H1 (cell line): ENCODE results near the gene PSD. TPM values are rescaled to one million over a fixed set of nuclear protein-coding genes. Genes with fewer than 3 reads are reported as not detected.
A peak's percentile ranks its signal among the peaks of the same experiment; 100 is the strongest.

Source experiments
- CTCF ChIA-PET: fragments of 300-600 bp; sonication (Branson Sonifier 250); formaldehyde crosslinking; loops from one replicate; lab custom pipeline; 2021; ENCODE audit not compliant: partially characterized antibody; lab: Charles Lee
- POLR2A ChIA-PET: fragments of 300-600 bp; sonication (Branson Sonifier 250); formaldehyde crosslinking; loops from one replicate; lab custom pipeline; 2021; ENCODE audit warnings: inconsistent platforms; ENCODE audit not compliant: partially characterized antibody; lab: Charles Lee
- DNase-seq, 2 experiments: peaks; one replicate each; pipeline versions ENCODE4 v3.0.0 to v3.0.0-alpha.2; 2010 to 2022; ENCODE audit warnings: low spot score in 2 of 2, low read depth in 1 of 2, mixed read lengths in 1 of 2
- FAIRE-seq: peaks from 2 replicates; lab custom pipeline; 2011; peaks lifted over from hg19 to GRCh38; lab: Jason Lieb, UNC
- H2AFZ ChIP-seq: 2 replicates; pipeline ENCODE4 v1.8.1; 2012; ENCODE audit warnings: low read length, inconsistent platforms
- H2AK5ac ChIP-seq: 2 replicates; pipeline ENCODE4 v1.6.1; 2013; ENCODE audit warnings: low read depth, low read length
- H2BK120ac ChIP-seq: replicated peaks from 2 replicates; pipeline ENCODE3; 2013; ENCODE audit warnings: low read depth, low read length, inconsistent platforms
- H2BK12ac ChIP-seq: 2 replicates; pipeline ENCODE4 v1.6.1; 2013; ENCODE audit warnings: low read depth, low read length
- H2BK15ac ChIP-seq: 2 replicates; pipeline ENCODE4 v1.6.1; 2013; ENCODE audit warnings: low read length
- H2BK20ac ChIP-seq: 2 replicates; pipeline ENCODE4 v1.6.1; 2013; ENCODE audit warnings: low read length
- H2BK5ac ChIP-seq: 2 replicates; pipeline ENCODE4 v1.6.1; 2013; ENCODE audit warnings: low read depth, low read length
- H3K14ac ChIP-seq: 2 replicates; pipeline ENCODE4 v1.6.1; 2013; ENCODE audit warnings: inconsistent platforms; ENCODE audit not compliant: insufficient read length
- H3K18ac ChIP-seq: 2 replicates; pipeline ENCODE4 v1.6.1; 2013; ENCODE audit warnings: low read length; ENCODE audit errors: extremely low read depth
- H3K23ac ChIP-seq: 2 replicates; pipeline ENCODE4 v1.6.1; 2013; ENCODE audit warnings: inconsistent platforms; ENCODE audit not compliant: insufficient read length
- H3K23me2 ChIP-seq: 2 replicates; pipeline ENCODE4 v1.6.1; 2013; ENCODE audit warnings: low read depth, low read length
- H3K27ac ChIP-seq: 2 replicates; pipeline ENCODE4 v1.6.1; 2011; ENCODE audit warnings: low read depth, low read length, inconsistent platforms
- H3K27me3 ChIP-seq, 4 experiments: replicated peaks in 1 of 4; 1 replicate in 1 of 4; 2 replicates in 3 of 4; pipeline versions ENCODE4 v1.6.1 to v1.8.1; 2011 to 2013; ENCODE audit warnings: low read length in 3 of 4, mild to moderate bottlenecking in 3 of 4, inconsistent platforms in 2 of 4, mixed read lengths in 2 of 4, moderate library complexity in 1 of 4; ENCODE audit not compliant: control insufficient read depth in 3 of 4, insufficient read depth in 3 of 4; ENCODE audit errors: extremely low read depth in 1 of 4
- H3K36me3 ChIP-seq, 4 experiments: 2 replicates each; pipeline versions ENCODE4 v1.6.1 to v1.8.1; 2011 to 2013; ENCODE audit warnings: mild to moderate bottlenecking in 4 of 4, low read length in 3 of 4, moderate library complexity in 2 of 4, control low read depth in 1 of 4, inconsistent platforms in 1 of 4; ENCODE audit not compliant: insufficient read depth in 4 of 4, control insufficient read depth in 2 of 4
- H3K4ac ChIP-seq: replicated peaks from 2 replicates; pipeline ENCODE3; 2013; ENCODE audit warnings: low read length, low read depth, mixed read lengths, inconsistent platforms; ENCODE audit not compliant: insufficient read length
- H3K4me1 ChIP-seq, 4 experiments: replicated peaks in 1 of 4; 1 replicate in 1 of 4; 2 replicates in 3 of 4; pipeline versions ENCODE4 v1.6.1 to v1.8.1; 2011 to 2013; ENCODE audit warnings: low read length in 3 of 4, inconsistent platforms in 2 of 4, mixed read lengths in 1 of 4; ENCODE audit not compliant: insufficient read depth in 4 of 4, control insufficient read depth in 3 of 4
- H3K4me2 ChIP-seq, 2 experiments: 2 replicates each; pipeline versions ENCODE4 v1.6.1 to v1.8.1; 2011 to 2013; ENCODE audit warnings: low read depth in 2 of 2, low read length in 2 of 2, control low read depth in 1 of 2, inconsistent platforms in 1 of 2, mild to moderate bottlenecking in 1 of 2; ENCODE audit not compliant: insufficient read depth in 1 of 2
- H3K4me3 ChIP-seq, 4 experiments: fragments of 200-600, 300-600 bp in 1 of 4; sonication (generic), shearing (Covaris generic), sonication (Bioruptor Twin) in 1 of 4; 2 replicates each; pipeline versions ENCODE4 v1.5.1 to v1.8.1; 2011 to 2016; ENCODE audit warnings: low read length in 4 of 4, low read depth in 3 of 4, control low read depth in 2 of 4, inconsistent platforms in 2 of 4, mild to moderate bottlenecking in 2 of 4, mixed read lengths in 1 of 4, moderate library complexity in 1 of 4; ENCODE audit not compliant: insufficient read depth in 2 of 4; ENCODE audit errors: extremely low read depth in 1 of 4
- H3K56ac ChIP-seq: replicated peaks from 2 replicates; pipeline ENCODE3; 2013; ENCODE audit warnings: low read depth, mild to moderate bottlenecking, mixed read lengths, low read length, inconsistent platforms; ENCODE audit not compliant: insufficient read length
- H3K79me1 ChIP-seq: 2 replicates; pipeline ENCODE4 v1.6.1; 2013; ENCODE audit warnings: low read depth, low read length, control low read depth
- H3K79me2 ChIP-seq, 2 experiments: 2 replicates each; pipeline versions ENCODE4 v1.6.1 to v1.8.1; 2012 to 2013; ENCODE audit warnings: low read length in 2 of 2, mild to moderate bottlenecking in 2 of 2, inconsistent platforms in 1 of 2; ENCODE audit not compliant: insufficient read depth in 2 of 2, control insufficient read depth in 1 of 2
- H3K9ac ChIP-seq, 4 experiments: replicated peaks in 1 of 4; 1 replicate in 1 of 4; 2 replicates in 3 of 4; pipeline versions ENCODE4 v1.6.1 to v1.8.1; 2011 to 2013; ENCODE audit warnings: low read depth in 3 of 4, low read length in 3 of 4, control low read depth in 2 of 4, mild to moderate bottlenecking in 2 of 4, moderate library complexity in 2 of 4, inconsistent platforms in 1 of 4; ENCODE audit errors: extremely low read depth in 1 of 4
- H3K9me3 ChIP-seq, 2 experiments: 2 replicates each; pipeline versions ENCODE4 v1.6.1 to v1.8.1; 2012 to 2013; ENCODE audit warnings: mild to moderate bottlenecking in 2 of 2, moderate library complexity in 2 of 2, control low read depth in 1 of 2, inconsistent platforms in 1 of 2, low read depth in 1 of 2, low read length in 1 of 2, mixed read lengths in 1 of 2; ENCODE audit not compliant: insufficient read depth in 2 of 2
- H4K20me1 ChIP-seq, 2 experiments: replicated peaks in 1 of 2; 2 replicates each; pipeline versions ENCODE3 to v1.8.1; 2011 to 2013; ENCODE audit warnings: inconsistent platforms in 2 of 2, low read length in 2 of 2, mild to moderate bottlenecking in 1 of 2; ENCODE audit not compliant: insufficient read depth in 2 of 2, control insufficient read depth in 1 of 2
- H4K5ac ChIP-seq: 2 replicates; pipeline ENCODE4 v1.6.1; 2013; ENCODE audit warnings: low read length, low read depth, mixed read lengths, inconsistent platforms; ENCODE audit not compliant: insufficient read length
- H4K8ac ChIP-seq: 2 replicates; pipeline ENCODE4 v1.8.0; 2013; ENCODE audit warnings: mild to moderate bottlenecking, moderate library complexity, low read length, inconsistent platforms; ENCODE audit not compliant: insufficient read depth; ENCODE audit errors: extremely low read depth
- H4K91ac ChIP-seq: replicated peaks from 2 replicates; pipeline ENCODE3; 2013; ENCODE audit warnings: low read length, mixed read lengths, inconsistent platforms; ENCODE audit not compliant: insufficient read length
- RAD21 ChIP-seq, 2 experiments: IDR thresholded peaks in 1 of 2; conservative IDR thresholded peaks in 1 of 2; 2 replicates each; pipeline ENCODE4 v1.6.1; 2011; ENCODE audit warnings: low read depth in 2 of 2, low read length in 2 of 2, improper control_type of control experiment in 1 of 2, inconsistent platforms in 1 of 2, mild to moderate bottlenecking in 1 of 2, moderate library complexity in 1 of 2
- RXRA ChIP-seq: IDR thresholded peaks from 2 replicates; pipeline ENCODE4 v1.6.1; 2011; ENCODE audit warnings: low read depth, mild to moderate bottlenecking, low read length, moderate library complexity; ENCODE audit not compliant: insufficient read depth
- SRF ChIP-seq: IDR thresholded peaks from 2 replicates; pipeline ENCODE4 v1.6.1; 2011; ENCODE audit warnings: mild to moderate bottlenecking, low read depth, low read length, moderate library complexity
- TBP ChIP-seq: IDR thresholded peaks from 2 replicates; pipeline ENCODE4 v1.6.1; 2011; ENCODE audit warnings: low read depth, low read length, improper control_type of control experiment
- WGBS, 2 experiments: shearing (Covaris generic) in 1 of 2; methylation state at CpG; one replicate each; pipeline versions ENCODE4 v1.1.6 to v1.1.7; 2013 to 2015; ENCODE audit warnings: low lambda C conversion rate in 2 of 2, mixed read lengths in 2 of 2, inconsistent platforms in 1 of 2, low coverage in 1 of 2, missing lambda C conversion rate in 1 of 2; ENCODE audit not compliant: insufficient replicate concordance in 2 of 2, insufficient coverage in 1 of 2, insufficient read length in 1 of 2; ENCODE audit errors: extremely low coverage in 1 of 2, missing lambda C conversion rate in 1 of 2; 5-methylcytosine and 5-hydroxymethylcytosine counted together
- polyA plus RNA-seq, 7 experiments: library from polyadenylated mRNA; depleted of rRNA in 3 of 7; stranded (reverse) in 5 of 7; unstranded in 2 of 7; fragments of >200 nt in 5 of 7; fragments of 200-250 nt in 2 of 7; gene quantifications; 1 replicate in 5 of 7; 2 replicates in 1 of 7; 4 replicates in 1 of 7; pipeline versions ENCODE4 v1.2.1 to v1.2.3, GENCODE V29; 2011 to 2013; ENCODE audit warnings: missing spikeins in 2 of 7, mixed read lengths in 2 of 7
- total RNA-seq: library from RNA; stranded (reverse); fragmentation: NEBNext Ultra II Directional; extraction: Animal tissue kit (Norgen Biotek cat#: 25700); gene quantifications from 2 replicates; pipeline ENCODE4 v1.2.1, GENCODE V29; 2021

PSD gene
- total and polyA plus RNA-seq, 2 of the 8 experiments (the other 6 are each of a cell fraction or from before 2014, with no cell fraction given), result 5.4 to 6.0 TPM

DNA sequence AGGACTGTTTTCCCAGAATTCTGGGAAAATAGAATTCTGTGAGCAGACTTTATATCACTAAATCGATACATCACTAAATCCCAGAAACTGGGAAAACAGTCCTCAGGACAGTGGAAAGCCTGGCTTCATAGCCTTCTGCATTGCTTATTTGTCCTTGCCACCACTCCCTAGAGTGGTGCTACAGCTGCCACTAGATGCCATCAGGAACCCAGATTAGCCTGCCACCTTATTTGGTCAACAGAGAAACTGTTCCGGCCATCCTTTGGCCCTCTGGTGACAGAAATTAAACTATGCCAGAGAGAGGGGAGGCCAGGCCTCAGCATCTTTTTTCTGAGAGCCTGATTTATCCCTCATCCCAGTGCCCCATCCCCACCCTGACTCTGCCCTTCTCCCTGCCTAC, 42.7 kb downstream of the PSD start:
- no peak overlapping the region for H3K4me3 ChIP-seq
- H2AK5ac ChIP-seq, result no peak overlapping the region
- no peak overlapping the region for H3K27ac ChIP-seq
- POLR2A ChIA-PET, result interaction anchor here (1.2 kb wide), 1 partner anchor 224 kb away, joined by 3 read pairs; no protein-coding TSS in a partner anchor
- no peak overlapping the region for H3K23ac ChIP-seq
- no peaks in the 10 kb centered on the region for H3K79me2 ChIP-seq
- no peak overlapping the region for H2BK15ac ChIP-seq
- no peaks in the 10 kb centered on the region for H3K4me1 ChIP-seq
- 94% methylated on average over 2 of the region's 2 CpGs; no CpG with 5 or more reads in 1 of the 2 experiments for WGBS, 2 experiments
- H3K9ac ChIP-seq, result no peak overlapping the region
- H3K79me1 ChIP-seq, result no peaks in the 10 kb centered on the region
- H2AFZ ChIP-seq, result no peak overlapping the region
- no peak overlapping the region for H3K18ac ChIP-seq
- H3K14ac ChIP-seq, result no peak overlapping the region
- no peaks in the 10 kb centered on the region for H4K20me1 ChIP-seq
- H2BK12ac ChIP-seq, result no peak overlapping the region
- H3K36me3 ChIP-seq, result peaks cover 1 to 16% (median 12%) of the 10 kb centered on the region in 4 experiments; a peak in 7 of 8 replicates
- no peaks in the 10 kb centered on the region for H3K27me3 ChIP-seq
- no peak overlapping the region for H2BK20ac ChIP-seq
- FAIRE-seq, result no peak
- H3K56ac ChIP-seq, result no peak overlapping the region
- H3K23me2 ChIP-seq, result no peaks in the 10 kb centered on the region; the same call in 1 of the 2 replicates
- no peak for DNase-seq
- no peaks in the 10 kb centered on the region for H3K9me3 ChIP-seq
- no peak overlapping the region for H3K4me2 ChIP-seq
- H2BK120ac ChIP-seq, result no peak overlapping the region
- H2BK5ac ChIP-seq, result no peak overlapping the region
- no peak overlapping the region for H4K91ac ChIP-seq
- no peak overlapping the region for H4K8ac ChIP-seq
- H4K5ac ChIP-seq, result no peak overlapping the region
- CTCF ChIA-PET, result interaction anchor here (0.6 to 17.7 kb wide), 16 partner anchors 8 to 1534 kb away, joined by 3 to 357 read pairs (median 4); partner anchors contain the start of gene NFKB2
- H3K4ac ChIP-seq, result no peak overlapping the region
- TF ChIP-seq SRF (peak; percentile 71; the same call in 1 of the 2 replicates), RAD21 (IDR thresholded peaks at IDR 0.05 in 1 of 2, conservative IDR thresholded peaks at IDR 0.05 in 1 of 2; ENCODE audit: low read depth in 2 of 2, low read length in 2 of 2) (0 out of 4 replicates have a peak, but pooled peaks of 1 of the 2 experiments have one; percentile 2), RXRA (no peak), TBP (no peak)
